ENCODE data around the gene TFIP11. TPM values are rescaled to one million over a fixed set of nuclear protein-coding genes. Genes with fewer than 3 reads are reported as not detected.

TFIP11 gene
- total and polyA plus RNA-seq, 2 of the 8 experiments (the other 6 are each of a cell fraction or from before 2014, with no cell fraction given) = 18.1 to 28.3 TPM

DNA sequence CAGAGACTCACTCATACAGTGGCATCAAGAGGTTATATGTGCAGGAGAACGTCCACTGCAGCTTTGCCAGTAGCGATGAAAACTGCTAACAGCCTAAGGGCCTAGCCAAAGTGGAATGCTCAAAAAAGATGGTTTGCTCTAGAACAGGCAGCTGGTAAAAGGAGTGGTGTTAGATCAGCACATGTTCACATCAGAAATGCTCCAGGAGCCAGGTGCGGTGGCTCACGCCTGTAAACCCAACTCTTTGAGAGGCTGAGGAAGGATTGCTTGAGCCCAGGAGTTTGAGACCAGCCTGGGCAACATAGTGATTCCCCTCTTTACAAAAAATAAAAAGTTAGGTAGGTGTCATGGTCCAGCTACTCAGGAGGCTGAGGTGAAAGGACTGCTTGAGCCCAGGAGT, 10.3 kb upstream of the TFIP11 start:
- no peak overlapping the region for H3K27ac ChIP-seq (ENCODE audit: low read depth, low read length)
- 95% methylated on average over 4 of the region's 4 CpGs; no CpG with 5 or more reads in 1 of the 2 experiments for WGBS, 2 experiments (ENCODE audit: extremely low coverage in 1 of 2, insufficient coverage in 1 of 2, insufficient read length in 1 of 2, insufficient replicate concordance in 2 of 2, low coverage in 1 of 2, low lambda C conversion rate in 2 of 2, missing lambda C conversion rate in 1 of 2)
- no peak overlapping the region for H4K8ac ChIP-seq (ENCODE audit: extremely low read depth, insufficient read depth, low read length)
- no peaks in the 10 kb centered on the region for H3K79me2 ChIP-seq (ENCODE audit: control insufficient read depth in 1 of 2, insufficient read depth in 2 of 2, low read length in 2 of 2)
- no peak overlapping the region for H4K91ac ChIP-seq (replicated peaks; ENCODE audit: insufficient read length, low read length)
- H3K4me2 ChIP-seq (ENCODE audit: insufficient read depth in 1 of 2, low read depth in 2 of 2, low read length in 2 of 2) = no peak overlapping the region
- H3K4me1 ChIP-seq (replicated peaks in 1 of 4; ENCODE audit: control insufficient read depth in 3 of 4, insufficient read depth in 4 of 4, low read length in 3 of 4) = no peaks in the 10 kb centered on the region
- H3K14ac ChIP-seq (ENCODE audit: insufficient read length) = no peak overlapping the region
- H2BK15ac ChIP-seq (ENCODE audit: low read length) = no peak overlapping the region
- no peak overlapping the region for H3K56ac ChIP-seq (replicated peaks; ENCODE audit: insufficient read length, low read depth, low read length)
- H2BK12ac ChIP-seq (ENCODE audit: low read depth, low read length) = no peak overlapping the region
- no peaks in the 10 kb centered on the region for H4K20me1 ChIP-seq (replicated peaks in 1 of 2; ENCODE audit: control insufficient read depth in 1 of 2, insufficient read depth in 2 of 2, low read length in 2 of 2)
- H3K27me3 ChIP-seq (replicated peaks in 1 of 4; ENCODE audit: control insufficient read depth in 3 of 4, extremely low read depth in 1 of 4, insufficient read depth in 3 of 4, low read length in 3 of 4) = no peaks in the 10 kb centered on the region
- no peak overlapping the region for H2BK5ac ChIP-seq (ENCODE audit: low read depth, low read length)
- H2AFZ ChIP-seq (ENCODE audit: low read length) = no peak overlapping the region
- H2BK20ac ChIP-seq (ENCODE audit: low read length) = no peak overlapping the region
- no peak overlapping the region for H2AK5ac ChIP-seq (ENCODE audit: low read depth, low read length)
- FAIRE-seq = no peak
- no peaks in the 10 kb centered on the region for H3K79me1 ChIP-seq (ENCODE audit: low read depth, low read length)
- H3K4ac ChIP-seq (replicated peaks; ENCODE audit: insufficient read length, low read depth, low read length) = no peak overlapping the region
- H4K5ac ChIP-seq (ENCODE audit: insufficient read length, low read depth, low read length) = no peak overlapping the region
- no peak for DNase-seq (ENCODE audit: low read depth in 1 of 2, low spot score in 2 of 2)
- H3K9ac ChIP-seq (replicated peaks in 1 of 4; ENCODE audit: extremely low read depth in 1 of 4, low read depth in 3 of 4, low read length in 3 of 4) = no peak overlapping the region
- no peak overlapping the region for H3K4me3 ChIP-seq (ENCODE audit: extremely low read depth in 1 of 4, insufficient read depth in 2 of 4, low read depth in 3 of 4, low read length in 4 of 4)
- peaks cover 0 to 32% (median 18%) of the 10 kb centered on the region in 4 experiments; a peak in 5 of 8 replicates for H3K36me3 ChIP-seq (ENCODE audit: control insufficient read depth in 2 of 4, insufficient read depth in 4 of 4, low read length in 3 of 4)
- H3K18ac ChIP-seq (ENCODE audit: extremely low read depth, low read length) = no peak overlapping the region
- POLR2A ChIA-PET (ENCODE audit: partially characterized antibody) = interaction anchor here (1.8 to 2.6 kb wide), 3 partner anchors 9 to 12 kb away, joined by 5 to 13 read pairs (median 11); partner anchors contain the start of gene TFIP11
- H2BK120ac ChIP-seq (replicated peaks; ENCODE audit: low read depth, low read length) = no peak overlapping the region
- no peak overlapping the region for H3K23ac ChIP-seq (ENCODE audit: insufficient read length)
- CTCF ChIA-PET (ENCODE audit: partially characterized antibody) = interaction anchor here (0.9 to 1.9 kb wide), 7 partner anchors 9 to 143 kb away, joined by 3 to 8 read pairs (median 5); partner anchors contain the start of gene TFIP11
- no peaks in the 10 kb centered on the region for H3K9me3 ChIP-seq (ENCODE audit: insufficient read depth in 2 of 2, low read depth in 1 of 2, low read length in 1 of 2)
- no peaks in the 10 kb centered on the region for H3K23me2 ChIP-seq (ENCODE audit: low read depth, low read length)
- TF ChIP-seq ZNF274 (IDR thresholded peaks at IDR 0.05; ENCODE audit: borderline replicate concordance, extremely low read depth, low read length) (no peak), BCL11A (IDR thresholded peaks at IDR 0.05; ENCODE audit: low read depth in 2 of 2, low read length in 2 of 2) (no peak), RAD21 (IDR thresholded peaks at IDR 0.05 in 1 of 2, conservative IDR thresholded peaks at IDR 0.05 in 1 of 2; ENCODE audit: low read depth in 2 of 2, low read length in 2 of 2) (no peak), JUND (IDR thresholded peaks at IDR 0.05; ENCODE audit: low read length) (no peak), BACH1 (IDR thresholded peaks at IDR 0.05; ENCODE audit: low read length) (no peak), YY1 (IDR thresholded peaks at IDR 0.05; ENCODE audit: low read depth, low read length) (no peak), SP2 (IDR thresholded peaks at IDR 0.05; ENCODE audit: low read length) (no peak), SAP30 (IDR thresholded peaks at IDR 0.05; ENCODE audit: insufficient read depth, insufficient replicate concordance, low read length) (no peak), KDM4A (IDR thresholded peaks at IDR 0.05; ENCODE audit: low read depth, low read length, severe bottlenecking) (no peak), CREB1 (IDR thresholded peaks at IDR 0.05) (no peak), HDAC2 (IDR thresholded peaks at IDR 0.05; ENCODE audit: borderline replicate concordance in 1 of 2, low read depth in 2 of 2, low read length in 2 of 2) (no peak), CTBP2 (IDR thresholded peaks at IDR 0.05; ENCODE audit: borderline replicate concordance, insufficient read depth, insufficient read length, low read length) (no peak), TAF7 (optimal IDR thresholded peaks at IDR 0.05; ENCODE audit: borderline replicate concordance, low read depth, low read length) (no peak), GTF2F1 (IDR thresholded peaks at IDR 0.05; ENCODE audit: borderline replicate concordance, low read depth, low read length) (no peak)
